Spleen (tissue), 11 donors: Measurements from ENCODE around the gene DIRAS1. TPM values are rescaled to one million over a fixed set of nuclear protein-coding genes. Genes with fewer than 3 reads are reported as not detected.
A peak's percentile ranks its signal among the peaks of the same experiment; 100 is the strongest.
"Not testable (repeated sequence)": the region's sequence is repeated elsewhere in the genome, so short reads cannot be mapped to it uniquely, and the experiment has no call there.

ENCODE experiments used
- DNase-seq: peaks from one replicate; pipeline ENCODE4 v3.0.0-alpha.2; 2020
- H3K27ac ChIP-seq, 8 donors: fragments of 200-600 bp; sonication (generic) in 7 of 8; 1 replicate in 4 of 8; 2 replicates in 4 of 8; pipeline versions ENCODE4 v1.5.0 to v1.8.0; 2016 to 2021; ENCODE audit warnings: inconsistent platforms in 4 of 8, mild to moderate bottlenecking in 4 of 8, moderate library complexity in 1 of 8
- H3K27me3 ChIP-seq, 7 donors: fragments of 200-600 bp; sonication (generic) in 6 of 7; replicated peaks in 1 of 7; 1 replicate in 4 of 7; 2 replicates in 3 of 7; pipeline versions ENCODE4 v1.5.0 to v1.8.0; 2016 to 2021; ENCODE audit warnings: inconsistent platforms in 3 of 7, mild to moderate bottlenecking in 1 of 7
- H3K36me3 ChIP-seq, 6 donors: fragments of 200-600 bp; sonication (generic) in 5 of 6; 1 replicate in 4 of 6; 2 replicates in 2 of 6; pipeline versions ENCODE4 v1.5.0 to v1.8.0; 2016 to 2021; ENCODE audit warnings: inconsistent platforms in 2 of 6
- H3K4me1 ChIP-seq, 6 donors: fragments of 200-600 bp; sonication (generic) in 5 of 6; 1 replicate in 3 of 6; 2 replicates in 3 of 6; pipeline versions ENCODE4 v1.5.0 to v1.8.0; 2016 to 2021; ENCODE audit warnings: inconsistent platforms in 3 of 6
- H3K4me3 ChIP-seq, 8 donors: fragments of 200-600 bp; sonication (generic) in 7 of 8; 1 replicate in 4 of 8; 2 replicates in 4 of 8; pipeline versions ENCODE4 v1.5.0 to v1.8.0; 2016 to 2021; ENCODE audit warnings: inconsistent platforms in 4 of 8, mild to moderate bottlenecking in 4 of 8, moderate library complexity in 2 of 8
- H3K9me3 ChIP-seq, 8 donors: fragments of 200-600 bp; sonication (generic) in 7 of 8; 1 replicate in 4 of 8; 2 replicates in 4 of 8; pipeline versions ENCODE4 v1.5.0 to v1.8.0; 2016 to 2021; ENCODE audit warnings: inconsistent platforms in 4 of 8
- CTCF ChIP-seq, 11 experiments: fragments of 200-600 bp in 7 of 11; fragments of 450-650 bp in 4 of 11; sonication (generic) in 4 of 11; IDR thresholded peaks in 8 of 11; conservative IDR thresholded peaks in 3 of 11; 1 replicate in 7 of 11; 2 replicates in 4 of 11; pipeline versions ENCODE4 v1.4.0 to v1.8.0; 2016 to 2021; ENCODE audit warnings: antibody characterized with exemption in 11 of 11, inconsistent platforms in 4 of 11, mild to moderate bottlenecking in 1 of 11
- POLR2A ChIP-seq, 3 donors: fragments of 450-650 bp; IDR thresholded peaks; one replicate each; pipeline ENCODE4 v1.5.1; 2017; ENCODE audit warnings: antibody characterized with exemption in 3 of 3, mild to moderate bottlenecking in 1 of 3
- POLR2AphosphoS5 ChIP-seq, 3 donors: sonication (generic); formaldehyde crosslinking; IDR thresholded peaks; one replicate each; pipeline ENCODE4 v1.5.1; 2017; ENCODE audit warnings: antibody characterized with exemption in 3 of 3
- whole genome bisulfite sequencing, 5 donors: extraction: QIAGEN DNeasy Blood & Tissue Kit in 3 of 5; methylation state at CpG; one replicate each; pipeline versions ENCODE4 v1.1.5 to v1.1.7; 2013 to 2018; 5-methylcytosine and 5-hydroxymethylcytosine counted together
- intact Hi-C: fragments of 100-400 bp; cut with DNase I; formaldehyde crosslinking; loops from one replicate; pipeline ENCODE4 v1.15.0; 2023; ENCODE audit warnings: low total_unique reads
- polyA plus RNA-seq, 3 donors: library from polyadenylated mRNA; stranded (reverse); fragments of 200-250 nt; gene quantifications; one replicate each; pipeline ENCODE4 v1.2.1, GENCODE V29; 2013
- total RNA-seq, 7 donors: library from RNA; depleted of rRNA in 3 of 7; stranded (reverse); fragments of >200 nt in 3 of 7; fragmentation: NEBNext Ultra II Directional in 4 of 7; extraction: Animal tissue kit (Norgen Biotek cat#: 25700) in 4 of 7; gene quantifications; one replicate each; pipeline versions ENCODE4 v1.1.0 to v1.2.1, GENCODE V29; 2016 to 2021
- donor health status: healthy with polysubstance abuse.
- donor health status: DM: no; HTN: no; CAD: no; lungs with moderate emphysema.
- donor health status: DM: no; HTN: no; CAD: no.
- donor health status: Bipolar disorder and iron deficiency.
- donor health status: healthy.
- donor health status: DM: no; HTN: no; CAD: no.
- donor health status: DM: yes; HTN: yes; CAD: no.

Gene DIRAS1
- total and polyA plus RNA-seq, 10 donors = 1.3 to 17.1 (median 3.5) TPM

DNA sequence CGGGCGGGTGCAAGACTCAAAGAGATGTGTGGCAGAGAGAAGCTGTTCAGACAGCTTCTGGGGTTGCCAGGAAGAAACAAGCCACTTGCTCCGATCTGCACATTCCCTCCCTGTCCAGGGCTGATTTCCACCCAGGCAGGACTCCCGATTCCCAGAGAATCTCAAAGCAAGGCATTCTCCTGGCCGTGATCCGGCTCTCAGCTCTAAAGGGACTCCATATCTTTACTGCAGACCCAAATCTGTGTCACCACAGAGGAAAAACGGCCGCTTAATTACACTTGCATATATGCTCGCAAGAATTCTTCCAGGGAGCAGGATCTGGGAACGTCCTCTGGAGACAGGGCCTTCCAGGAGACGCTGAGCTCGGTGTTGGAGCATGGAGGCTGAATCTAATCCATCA lies 44.3 kb downstream of the DIRAS1 start:
- TF ChIP-seq POLR2AphosphoS5 (IDR thresholded peaks at IDR 0.05) (no peak), CTCF (IDR thresholded peaks at IDR 0.05 in 8 of 11, conservative IDR thresholded peaks at IDR 0.05 in 3 of 11) (no peak), POLR2A (IDR thresholded peaks at IDR 0.05) (no peak)
- Histone ChIP-seq H3K4me3 (peak overlapping the region in 1 of 8 donors; percentile 10), H3K9me3 (no peaks in the 10 kb centered on the region), H3K27me3 (no peaks in the 10 kb centered on the region), H3K27ac (peak overlapping the region in 5 of 8 donors; percentile 69 to 92 (median 86)), H3K36me3 (peaks cover 0 to 25% (median 0%) of the 10 kb centered on the region in 6 donors), H3K4me1 (peaks cover 0 to 68% (median 19%) of the 10 kb centered on the region in 6 donors)
- DNase-seq = no peak
- intact Hi-C loops = no loop called here
- WGBS, 5 donors = 74 to 92% (median 82%) methylated on average over 12 of the region's 12 CpGs

DNA sequence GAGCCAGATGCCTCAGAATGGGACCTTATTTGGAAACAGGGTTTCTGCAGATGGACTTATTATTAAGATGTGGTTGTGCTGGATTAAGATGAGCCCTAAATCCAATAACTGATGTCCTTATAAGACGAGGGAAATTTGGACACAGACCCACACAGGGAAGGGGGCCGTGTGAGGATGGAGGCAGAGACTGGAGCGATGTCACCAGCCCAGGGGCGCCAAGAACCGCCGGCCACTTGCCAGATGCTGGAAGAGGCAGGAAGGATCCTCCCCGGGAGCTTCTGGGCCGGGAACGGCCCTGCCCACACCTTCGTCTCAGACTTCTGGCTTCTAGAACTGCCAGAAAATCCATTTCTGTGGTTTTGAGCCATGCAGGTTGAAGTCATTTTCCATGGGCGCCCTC lies 45.3 kb downstream of the DIRAS1 start:
- H3K27ac ChIP-seq = peak overlapping the region in 3 of 8 donors; percentile 0 to 92 (median 86)
- H3K4me3 ChIP-seq = no peak overlapping the region
- TF ChIP-seq POLR2AphosphoS5 (IDR thresholded peaks at IDR 0.05) (no peak), CTCF (IDR thresholded peaks at IDR 0.05 in 8 of 11, conservative IDR thresholded peaks at IDR 0.05 in 3 of 11) (no peak), POLR2A (IDR thresholded peaks at IDR 0.05) (no peak)
- intact Hi-C loops = no loop called here
- H3K4me1 ChIP-seq = peaks cover 0 to 66% (median 17%) of the 10 kb centered on the region in 6 donors
- H3K36me3 ChIP-seq = peaks cover 0 to 25% (median 0%) of the 10 kb centered on the region in 6 donors
- WGBS, 5 donors = 62 to 87% (median 80%) methylated on average over 10 to 11 of the region's 11 CpGs
- H3K27me3 ChIP-seq = no peaks in the 10 kb centered on the region
- no peaks in the 10 kb centered on the region for H3K9me3 ChIP-seq
- DNase-seq = no peak

GRCh38 chr19:2670217-2670616 lies 51.0 kb downstream of the DIRAS1 start:
- TF ChIP-seq CTCF (IDR thresholded peaks at IDR 0.05 in 8 of 11, conservative IDR thresholded peaks at IDR 0.05 in 3 of 11) (no peak), POLR2A (IDR thresholded peaks at IDR 0.05) (no peak), POLR2AphosphoS5 (IDR thresholded peaks at IDR 0.05) (no peak)
- intact Hi-C loops = no loop called here
- no peak for DNase-seq
- no peaks in the 10 kb centered on the region for H3K9me3 ChIP-seq
- H3K4me1 ChIP-seq = peaks cover 0 to 46% (median 0%) of the 10 kb centered on the region in 6 donors
- 85 to 87% (median 86%) methylated on average over 4 to 16 of the region's 16 CpGs for WGBS, 5 donors
- H3K4me3 ChIP-seq = no peak overlapping the region
- H3K36me3 ChIP-seq = peaks cover 0 to 30% (median 0%) of the 10 kb centered on the region in 6 donors
- no peaks in the 10 kb centered on the region for H3K27me3 ChIP-seq
- H3K27ac ChIP-seq = no peak overlapping the region

GRCh38 chr19:2668175-2668763 lies 52.9 kb downstream of the DIRAS1 start:
- no peak for TF ChIP-seq POLR2A (IDR thresholded peaks at IDR 0.05)
- no peak for TF ChIP-seq POLR2AphosphoS5 (IDR thresholded peaks at IDR 0.05)
- no peak for TF ChIP-seq CTCF (IDR thresholded peaks at IDR 0.05 in 8 of 11, conservative IDR thresholded peaks at IDR 0.05 in 3 of 11)
- 68 to 86% (median 74%) methylated on average over 15 of the region's 15 CpGs for WGBS, 5 donors
- H3K36me3 ChIP-seq = peaks cover 0 to 18% (median 0%) of the 10 kb centered on the region in 6 donors
- H3K27ac ChIP-seq = peak overlapping the region in 4 of 8 donors; percentile 30 to 74 (median 42)
- peaks cover 0 to 55% (median 10%) of the 10 kb centered on the region in 6 donors for H3K4me1 ChIP-seq
- intact Hi-C loops = no loop called here
- no peaks in the 10 kb centered on the region for H3K27me3 ChIP-seq
- H3K4me3 ChIP-seq = peak overlapping the region in 1 of 8 donors; percentile 11
- H3K9me3 ChIP-seq = peaks cover 0 to 3% (median 0%) of the 10 kb centered on the region in 8 donors
- no peak for DNase-seq

GRCh38 chr19:2667349-2667748 lies 53.8 kb downstream of the DIRAS1 start:
- intact Hi-C loops, H3K36me3 ChIP-seq, DNase-seq, H3K27me3 ChIP-seq, H3K4me3 ChIP-seq: not testable (repeated sequence)
- WGBS, 5 donors = 90 to 97% (median 92%) methylated on average over 10 of the region's 10 CpGs
- peaks cover 0 to 10% (median 0%) of the 10 kb centered on the region in 8 donors for H3K9me3 ChIP-seq
- peaks cover 0 to 55% (median 10%) of the 10 kb centered on the region in 6 donors for H3K4me1 ChIP-seq
- peak overlapping the region in 2 of 8 donors; percentile 34 to 74 for H3K27ac ChIP-seq
